Upper lobe of right lung (tissue), 1 donor: ENCODE data around the gene PROK1. TPM values are rescaled to one million over a fixed set of nuclear protein-coding genes. Genes with fewer than 3 reads are reported as not detected.

Experiments used
- ATAC-seq: fragments of 200-7000 bp; cut with Tn5 transposase; one replicate; pipeline ENCODE4 v1.9.1; 2020; ENCODE audit warnings: mild to moderate bottlenecking, moderate library complexity
- DNase-seq: peaks from one replicate; pipeline ENCODE4 v3.0.0-alpha.2; 2020
- H3K27ac ChIP-seq: fragments of 200-600 bp; one replicate; pipeline ENCODE4 v1.8.0; 2022
- H3K27me3 ChIP-seq: fragments of 200-600 bp; one replicate; pipeline ENCODE4 v1.8.0; 2022; ENCODE audit warnings: mild to moderate bottlenecking
- H3K36me3 ChIP-seq: fragments of 200-600 bp; one replicate; pipeline ENCODE4 v1.8.0; 2022
- H3K4me1 ChIP-seq: fragments of 200-600 bp; one replicate; pipeline ENCODE4 v1.8.0; 2022
- H3K4me3 ChIP-seq: fragments of 200-600 bp; one replicate; pipeline ENCODE4 v1.8.0; 2022; ENCODE audit warnings: mild to moderate bottlenecking
- H3K9me3 ChIP-seq: fragments of 200-600 bp; one replicate; pipeline ENCODE4 v1.8.0; 2022
- intact Hi-C: fragments of 100-400 bp; cut with DNase I; formaldehyde crosslinking; loops from one replicate; pipeline ENCODE4 v1.11.0; 2022
- total RNA-seq: library from RNA; stranded (reverse); fragmentation: NEBNext Ultra II Directional; extraction: Animal tissue kit (Norgen Biotek cat#: 25700); gene quantifications from one replicate; pipeline ENCODE4 v1.2.1, GENCODE V29; 2021
- TF ChIP-seq, protein P1 (sequence below): fragments of 200-600 bp; IDR thresholded peaks from one replicate; pipeline ENCODE4 v1.8.0; 2022; ENCODE audit warnings: antibody characterized with exemption
- donor health status: DM: no; HTN: yes; CAD: no; lungs with severe emphysema.

The PROK1 gene
- total RNA-seq, 1 donor from 2014 or later, result 0.41 TPM

DNA sequence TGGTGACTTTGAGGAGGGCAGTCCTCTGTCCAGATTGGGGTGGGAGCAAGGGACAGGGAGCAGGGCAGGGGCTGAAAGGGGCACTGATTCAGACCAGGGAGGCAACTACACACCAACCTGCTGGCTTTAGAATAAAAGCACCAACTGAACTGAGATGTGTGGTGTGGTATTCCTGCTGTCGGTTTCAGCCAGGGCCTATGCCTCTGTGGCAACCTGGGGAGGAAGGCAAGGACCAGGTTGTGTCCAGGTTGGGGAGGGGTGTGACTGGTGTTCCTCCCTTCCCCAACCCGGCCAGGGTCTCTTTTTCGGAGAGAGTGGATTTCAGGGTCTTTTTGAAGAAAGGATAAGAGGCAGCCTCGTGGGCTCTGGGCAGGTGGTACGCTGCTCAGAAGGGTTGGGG lies 6.3 kb downstream of the PROK1 start:
- intact Hi-C loops, result no loop called here
- DNase-seq (no peak), ATAC-seq (no peak)
- TF ChIP-seq, protein P1, sequence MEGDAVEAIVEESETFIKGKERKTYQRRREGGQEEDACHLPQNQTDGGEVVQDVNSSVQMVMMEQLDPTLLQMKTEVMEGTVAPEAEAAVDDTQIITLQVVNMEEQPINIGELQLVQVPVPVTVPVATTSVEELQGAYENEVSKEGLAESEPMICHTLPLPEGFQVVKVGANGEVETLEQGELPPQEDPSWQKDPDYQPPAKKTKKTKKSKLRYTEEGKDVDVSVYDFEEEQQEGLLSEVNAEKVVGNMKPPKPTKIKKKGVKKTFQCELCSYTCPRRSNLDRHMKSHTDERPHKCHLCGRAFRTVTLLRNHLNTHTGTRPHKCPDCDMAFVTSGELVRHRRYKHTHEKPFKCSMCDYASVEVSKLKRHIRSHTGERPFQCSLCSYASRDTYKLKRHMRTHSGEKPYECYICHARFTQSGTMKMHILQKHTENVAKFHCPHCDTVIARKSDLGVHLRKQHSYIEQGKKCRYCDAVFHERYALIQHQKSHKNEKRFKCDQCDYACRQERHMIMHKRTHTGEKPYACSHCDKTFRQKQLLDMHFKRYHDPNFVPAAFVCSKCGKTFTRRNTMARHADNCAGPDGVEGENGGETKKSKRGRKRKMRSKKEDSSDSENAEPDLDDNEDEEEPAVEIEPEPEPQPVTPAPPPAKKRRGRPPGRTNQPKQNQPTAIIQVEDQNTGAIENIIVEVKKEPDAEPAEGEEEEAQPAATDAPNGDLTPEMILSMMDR, result no peak
- no peak overlapping the region for H3K27ac ChIP-seq
- H3K27me3 ChIP-seq, result no peaks in the 10 kb centered on the region
- H3K4me1 ChIP-seq, result no peaks in the 10 kb centered on the region
- no peaks in the 10 kb centered on the region for H3K36me3 ChIP-seq
- H3K9me3 ChIP-seq, result no peaks in the 10 kb centered on the region
- no peak overlapping the region for H3K4me3 ChIP-seq

DNA sequence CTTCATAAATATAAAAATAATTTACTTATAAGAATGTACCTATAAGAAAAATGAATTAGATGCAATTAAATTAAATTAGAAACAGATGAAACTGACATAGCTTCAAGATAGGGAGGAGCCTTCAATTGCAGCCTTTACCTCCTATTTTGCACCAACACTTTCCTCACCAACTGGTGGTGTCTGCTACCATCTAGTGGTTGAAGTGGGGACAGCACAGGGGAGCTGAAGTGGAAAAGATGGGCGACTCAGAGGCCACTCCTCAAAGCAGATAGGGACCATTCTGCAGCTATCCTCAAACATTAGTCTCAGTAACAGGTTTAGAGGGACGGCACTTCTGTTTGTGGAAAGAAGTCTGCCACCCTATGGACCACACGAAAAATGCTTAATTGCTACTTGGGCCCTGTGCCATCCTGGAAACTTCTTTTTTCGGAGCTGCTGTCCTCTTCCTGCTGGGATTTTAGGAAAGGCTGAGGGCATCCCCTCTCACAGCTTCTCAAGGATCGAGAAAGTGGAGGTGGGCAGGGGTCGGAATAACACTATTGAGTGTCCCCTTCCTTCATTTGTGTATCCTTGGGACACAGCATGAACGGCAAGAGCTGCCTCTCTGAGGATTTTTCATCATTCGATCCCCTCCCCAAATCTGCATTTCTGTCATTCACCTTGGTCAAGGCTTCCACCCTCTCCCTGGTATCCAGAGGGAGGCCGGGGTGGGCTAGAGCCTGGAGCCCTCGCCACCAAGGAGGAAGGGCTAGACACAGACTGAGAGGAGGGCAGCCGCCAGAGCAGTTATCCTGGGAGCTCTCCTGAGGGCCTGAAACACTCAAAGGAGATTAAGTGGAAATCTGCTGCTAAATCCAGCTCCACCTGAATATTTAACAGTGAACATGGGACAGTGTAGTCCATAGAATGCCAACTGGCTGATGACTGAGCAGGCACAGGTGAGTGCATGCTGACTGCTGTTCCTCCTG lies 9.6 kb downstream of the PROK1 start:
- TF ChIP-seq, protein P1, result peak; percentile 98
- intact Hi-C loops, result loop anchor here (5.0 kb wide), 1 partner anchor 258 kb away; no protein-coding TSS in a partner anchor
- H3K36me3 ChIP-seq, result no peaks in the 10 kb centered on the region
- H3K27ac ChIP-seq, result no peak overlapping the region
- no peaks in the 10 kb centered on the region for H3K4me1 ChIP-seq
- H3K4me3 ChIP-seq, result no peak overlapping the region
- no peaks in the 10 kb centered on the region for H3K27me3 ChIP-seq
- no peak for DNase-seq
- ATAC-seq, result peak; percentile 91
- no peaks in the 10 kb centered on the region for H3K9me3 ChIP-seq

DNA sequence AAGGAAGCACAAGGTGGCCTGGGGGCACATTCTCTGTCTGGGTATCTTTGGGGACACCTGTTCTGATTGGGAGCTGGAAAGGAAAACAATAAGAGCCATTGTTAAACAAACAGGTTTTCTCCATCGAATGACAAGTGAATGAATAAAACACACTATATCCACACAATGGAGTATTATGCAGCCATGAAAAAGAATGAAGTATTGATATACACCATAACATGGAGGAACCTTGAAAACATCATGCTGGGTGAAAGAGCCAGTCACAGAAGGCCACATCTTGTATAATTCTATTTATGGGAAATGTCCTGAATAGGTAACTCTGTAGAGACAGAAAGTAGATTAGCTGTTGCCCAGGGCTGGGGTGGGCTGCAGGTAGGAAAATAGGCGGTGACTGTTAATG lies 11.1 kb downstream of the PROK1 start:
- no peak for DNase-seq
- H3K4me1 ChIP-seq, result no peaks in the 10 kb centered on the region
- no peak overlapping the region for H3K27ac ChIP-seq
- no peak overlapping the region for H3K4me3 ChIP-seq
- TF ChIP-seq, protein P1, result no peak
- H3K27me3 ChIP-seq, result no peaks in the 10 kb centered on the region
- no peak for ATAC-seq
- no peaks in the 10 kb centered on the region for H3K36me3 ChIP-seq
- intact Hi-C loops, result loop anchor here (5.0 kb wide), 1 partner anchor 260 kb away; no protein-coding TSS in a partner anchor
- no peaks in the 10 kb centered on the region for H3K9me3 ChIP-seq

DNA sequence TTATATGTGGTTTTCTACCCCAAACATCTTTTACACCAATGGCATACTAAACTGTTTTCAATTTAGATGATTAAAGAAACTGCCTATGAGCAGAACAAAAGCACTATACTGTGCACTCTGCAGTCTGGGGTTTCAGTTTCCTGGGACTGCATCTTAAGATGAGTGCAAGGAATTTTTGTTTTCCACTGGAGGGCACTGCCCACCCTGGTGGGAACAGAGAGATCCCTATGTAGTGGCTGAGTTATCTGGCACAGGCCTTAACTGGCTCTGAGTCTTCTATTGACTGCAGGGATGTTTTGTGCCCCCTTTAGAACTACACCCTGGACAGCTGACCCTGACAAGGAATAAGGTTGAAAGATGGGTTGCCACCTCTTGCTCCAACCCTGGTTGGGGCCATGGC lies 12.0 kb downstream of the PROK1 start:
- Histone ChIP-seq H3K4me3 (no peak overlapping the region), H3K27me3 (no peaks in the 10 kb centered on the region), H3K27ac (no peak overlapping the region), H3K9me3 (no peaks in the 10 kb centered on the region), H3K4me1 (no peaks in the 10 kb centered on the region), H3K36me3 (no peaks in the 10 kb centered on the region)
- DNase-seq, result no peak
- TF ChIP-seq, protein P1, result no peak
- ATAC-seq, result peak; percentile 30
- intact Hi-C loops, result loop anchor here (5.0 kb wide), 1 partner anchor 261 kb away; no protein-coding TSS in a partner anchor

DNA sequence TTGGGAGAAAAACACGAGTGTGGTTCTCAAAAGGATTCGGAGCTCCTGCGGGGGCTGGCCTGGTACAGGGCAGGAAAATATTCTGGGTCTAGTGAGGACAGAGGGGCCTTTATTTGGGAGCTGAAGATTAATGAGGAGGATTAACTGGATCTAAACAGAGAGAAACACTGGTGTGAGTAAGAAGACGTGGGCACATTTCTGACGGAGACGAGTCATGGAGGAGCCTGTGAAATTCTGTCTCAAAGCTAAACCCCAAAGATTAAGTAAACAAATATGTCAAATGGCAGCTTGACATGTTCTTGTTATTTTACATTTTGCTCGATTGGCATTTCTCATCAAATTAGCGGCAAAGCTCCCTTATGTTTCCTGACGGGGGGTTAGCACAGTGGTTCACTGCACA lies 12.8 kb downstream of the PROK1 start:
- H3K4me3 ChIP-seq, result no peak overlapping the region
- TF ChIP-seq, protein P1, result no peak
- ATAC-seq, result no peak
- H3K36me3 ChIP-seq, result no peaks in the 10 kb centered on the region
- intact Hi-C loops, result loop anchor here (5.0 kb wide), 1 partner anchor 261 kb away; no protein-coding TSS in a partner anchor
- H3K9me3 ChIP-seq, result no peaks in the 10 kb centered on the region
- DNase-seq, result no peak
- H3K27ac ChIP-seq, result no peak overlapping the region
- no peaks in the 10 kb centered on the region for H3K4me1 ChIP-seq
- H3K27me3 ChIP-seq, result no peaks in the 10 kb centered on the region
